SK-N-SH treated with all-trans-retinoic acid at 6 μM for 48 hours (cell line): Measurements from ENCODE around the gene DFFA.

Experiments used
- ARNTL ChIP-seq: fragments of 450-650 bp; formaldehyde crosslinking; IDR thresholded peaks from 2 replicates; pipeline ENCODE4 v1.5.0; 2020; ENCODE audit warnings: low read depth, mild to moderate bottlenecking, moderate library complexity, borderline replicate concordance
- PATZ1 ChIP-seq: fragments of 250-450 bp; sonication (Bioruptor Pico); IDR thresholded peaks from 2 replicates; pipeline ENCODE4 v1.8.0; 2020; ENCODE audit warnings: mild to moderate bottlenecking, moderate library complexity, borderline replicate concordance
- RARB ChIP-seq: fragments of 250-450 bp; sonication (Bioruptor Pico); IDR thresholded peaks from 2 replicates; pipeline ENCODE4 v1.8.0; 2021; ENCODE audit warnings: mild to moderate bottlenecking, moderate library complexity
- TCF4 ChIP-seq: fragments of 250-450 bp; sonication (Bioruptor Pico); IDR thresholded peaks from 2 replicates; pipeline ENCODE4 v1.8.0; 2021; ENCODE audit warnings: mild to moderate bottlenecking, moderate library complexity, borderline replicate concordance
- TOX ChIP-seq: fragments of 250-450 bp; sonication (Bioruptor Pico); IDR thresholded peaks from 2 replicates; pipeline ENCODE4 v1.8.0; 2021; ENCODE audit warnings: mild to moderate bottlenecking, moderate library complexity, borderline replicate concordance
- ZFP30 ChIP-seq: fragments of 450-650 bp; formaldehyde crosslinking; IDR thresholded peaks from 2 replicates; pipeline ENCODE4 v1.5.0; 2022; ENCODE audit warnings: mild to moderate bottlenecking, moderate library complexity
- ZNF565 ChIP-seq: fragments of 450-650 bp; formaldehyde crosslinking; conservative IDR thresholded peaks from 2 replicates; pipeline ENCODE4 v1.5.0; 2020; ENCODE audit warnings: low read depth, mild to moderate bottlenecking, moderate library complexity
- ZNF70 ChIP-seq: fragments of 450-650 bp; formaldehyde crosslinking; IDR thresholded peaks from 2 replicates; pipeline ENCODE4 v1.5.0; 2020; ENCODE audit warnings: mild to moderate bottlenecking, moderate library complexity
- ZNF8 ChIP-seq: fragments of 450-650 bp; formaldehyde crosslinking; IDR thresholded peaks from 2 replicates; pipeline ENCODE4 v1.5.0; 2020; ENCODE audit warnings: mild to moderate bottlenecking, moderate library complexity
- TF ChIP-seq, protein P1 (sequence below): fragments of 250-450 bp; sonication (Bioruptor Pico); IDR thresholded peaks from 2 replicates; pipeline ENCODE4 v1.5.1; 2020; ENCODE audit warnings: low read depth, mild to moderate bottlenecking, moderate library complexity

DNA sequence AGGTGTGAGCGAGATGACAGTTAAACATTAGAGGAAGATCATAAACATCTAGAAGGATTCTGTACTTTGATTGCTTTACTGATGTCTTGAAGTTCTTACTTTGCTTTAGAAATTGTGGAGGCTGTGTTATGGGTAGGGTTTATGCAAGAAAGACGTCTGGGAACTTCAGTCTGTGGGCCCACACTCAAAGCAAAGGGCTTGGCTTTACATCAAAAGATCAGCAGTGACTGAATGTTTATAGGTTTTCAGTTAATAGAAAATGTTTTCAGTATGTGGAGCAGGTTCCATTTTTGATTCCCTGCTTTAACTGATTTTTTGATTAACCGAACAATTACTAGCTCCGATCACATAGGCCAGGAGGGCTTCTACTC is 34.3 kb upstream of the DFFA start:
- TF ChIP-seq TOX (CRISPR knock-in tag) (no peak), ZNF70 (CRISPR knock-in tag) (no peak), ZNF565 (CRISPR knock-in tag) (no peak), RARB (no peak), ZNF8 (CRISPR knock-in tag) (no peak), TCF4 (CRISPR knock-in tag) (no peak), PATZ1 (CRISPR knock-in tag) (no peak), ZFP30 (no peak), ARNTL (CRISPR knock-in tag) (no peak)
- TF ChIP-seq, protein P1, sequence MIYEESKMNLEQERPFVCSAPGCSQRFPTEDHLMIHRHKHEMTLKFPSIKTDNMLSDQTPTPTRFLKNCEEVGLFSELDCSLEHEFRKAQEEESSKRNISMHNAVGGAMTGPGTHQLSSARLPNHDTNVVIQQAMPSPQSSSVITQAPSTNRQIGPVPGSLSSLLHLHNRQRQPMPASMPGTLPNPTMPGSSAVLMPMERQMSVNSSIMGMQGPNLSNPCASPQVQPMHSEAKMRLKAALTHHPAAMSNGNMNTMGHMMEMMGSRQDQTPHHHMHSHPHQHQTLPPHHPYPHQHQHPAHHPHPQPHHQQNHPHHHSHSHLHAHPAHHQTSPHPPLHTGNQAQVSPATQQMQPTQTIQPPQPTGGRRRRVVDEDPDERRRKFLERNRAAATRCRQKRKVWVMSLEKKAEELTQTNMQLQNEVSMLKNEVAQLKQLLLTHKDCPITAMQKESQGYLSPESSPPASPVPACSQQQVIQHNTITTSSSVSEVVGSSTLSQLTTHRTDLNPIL (CRISPR knock-in tag) = no peak
